Measurements from ENCODE around the gene ZSWIM2.
"Not testable (repeated sequence)": the region's sequence is repeated elsewhere in the genome, so short reads cannot be mapped to it uniquely, and the experiment has no call there.

The ZSWIM2 gene

GRCh38 chr2:186841940-186842339 lies 7.0 kb downstream of the ZSWIM2 start:
- no peak for DNase-seq (ENCODE audit: low spot score)

DNA sequence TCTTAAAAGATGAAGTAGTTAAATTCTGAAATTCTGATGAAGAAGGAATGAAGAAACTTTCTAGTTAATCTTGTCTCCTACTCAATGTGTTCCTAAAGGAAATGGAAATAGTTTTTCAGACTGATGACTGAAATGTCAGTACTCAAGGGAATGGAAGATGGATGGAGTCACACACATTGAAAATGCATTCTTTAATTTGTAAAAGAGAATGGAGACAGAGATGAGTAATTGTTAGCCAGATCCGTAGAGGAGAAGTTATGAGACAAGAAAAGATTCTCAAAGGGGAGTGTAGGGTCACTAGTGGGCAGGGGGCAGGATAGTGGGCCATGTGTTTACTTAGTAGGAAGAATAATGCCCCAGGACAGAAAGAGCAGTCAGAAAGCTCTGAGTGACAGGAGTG lies 13.3 kb downstream of the ZSWIM2 start:
- no peak for DNase-seq (ENCODE audit: low spot score)

- no peak for DNase-seq (ENCODE audit: low spot score)
Measured at GRCh38 chr2:186827862-186828492, 21.0 kb downstream of the ZSWIM2 start.

GRCh38 chr2:186827411-186827810 lies 21.6 kb downstream of the ZSWIM2 start:
- no peak for DNase-seq (ENCODE audit: low spot score)

DNA sequence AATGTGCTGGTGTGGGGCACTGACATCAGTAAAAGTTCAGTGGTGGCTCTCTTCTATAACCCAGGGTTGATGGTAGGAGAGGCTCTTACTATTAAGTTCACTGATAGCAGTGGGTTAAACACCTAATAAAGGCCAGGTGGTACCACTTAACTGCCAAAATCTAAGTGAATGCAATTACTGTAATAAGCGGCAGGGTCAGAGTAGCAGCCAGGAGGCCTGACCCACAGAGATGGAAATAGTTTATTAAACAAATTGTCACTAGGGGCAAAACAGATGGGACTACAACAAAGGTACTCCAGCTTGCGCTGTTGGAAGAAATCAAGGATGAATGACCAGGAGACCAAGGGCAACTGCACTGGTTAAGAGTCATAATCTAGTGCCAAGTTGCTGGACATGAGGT lies 26.6 kb downstream of the ZSWIM2 start:
- DNase-seq (ENCODE audit: low spot score) = no peak

DNA sequence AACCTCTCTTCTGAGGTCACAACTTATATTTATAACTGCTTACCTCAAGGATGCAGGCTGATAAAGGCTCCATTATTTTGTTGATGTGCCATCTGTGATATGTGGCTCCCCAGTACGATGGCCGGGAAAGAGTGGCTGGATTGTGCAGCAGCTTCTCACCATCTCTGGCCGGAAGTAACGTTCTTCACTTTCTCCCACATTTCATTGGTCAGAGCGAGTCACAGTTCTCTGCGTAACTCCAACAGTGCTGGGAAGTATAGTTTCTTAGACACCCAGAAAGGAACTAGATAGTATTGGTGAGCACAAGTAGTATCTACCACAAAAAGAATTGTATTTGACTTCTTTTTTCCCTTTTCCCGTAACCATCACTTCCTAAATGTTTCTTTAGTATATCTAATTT lies 28.7 kb downstream of the ZSWIM2 start:
- no peak for DNase-seq (ENCODE audit: low spot score)

DNA sequence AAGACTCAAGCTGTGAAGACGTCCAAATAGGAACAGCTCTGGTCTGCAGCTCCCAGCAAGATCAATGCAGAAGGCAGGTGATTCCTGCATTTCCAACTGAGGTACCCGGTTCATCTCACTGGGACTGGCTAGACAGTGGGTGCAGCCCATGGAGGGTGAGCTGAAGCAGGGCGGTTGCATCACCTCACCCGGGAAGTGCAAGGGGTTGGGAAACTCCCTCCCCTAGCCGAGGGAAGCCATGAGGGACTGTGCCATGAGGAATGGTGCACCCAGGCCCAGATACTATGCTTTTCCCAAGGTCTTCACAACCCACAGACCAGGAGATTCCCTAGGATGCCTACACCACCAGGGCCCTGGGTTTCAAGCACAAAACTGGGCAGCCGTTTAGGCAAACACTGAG lies 37.2 kb downstream of the ZSWIM2 start:
- DNase-seq (ENCODE audit: low spot score) = not testable (repeated sequence)

GRCh38 chr2:186806591-186806990 lies 42.4 kb downstream of the ZSWIM2 start:
- DNase-seq (ENCODE audit: low spot score) = no peak

- DNase-seq (ENCODE audit: low spot score) = not testable (repeated sequence)
Measured at GRCh38 chr2:186798604-186799003, 50.4 kb downstream of the ZSWIM2 start.

GRCh38 chr2:186784930-186785329 lies 64.0 kb downstream of the ZSWIM2 start:
- DNase-seq (ENCODE audit: low spot score) = no peak

DNA sequence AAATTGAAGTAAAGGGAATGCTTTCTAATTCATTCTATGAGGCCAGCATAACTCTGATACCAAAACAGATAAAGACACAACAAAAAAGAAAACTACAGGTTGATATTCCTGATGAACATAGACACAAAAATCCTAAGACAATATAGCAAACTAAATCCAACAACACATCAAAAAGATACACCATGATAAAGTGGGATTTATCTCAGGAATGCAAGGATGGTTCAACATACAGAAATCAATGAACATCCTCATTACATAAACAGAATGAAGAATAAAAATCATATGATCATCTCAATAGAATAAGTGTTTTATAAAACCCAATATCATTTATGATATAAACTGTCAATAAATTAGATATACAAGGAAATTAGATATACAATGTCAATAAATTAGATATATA lies 65.7 kb downstream of the ZSWIM2 start:
- no peak for DNase-seq (ENCODE audit: low spot score)

DNA sequence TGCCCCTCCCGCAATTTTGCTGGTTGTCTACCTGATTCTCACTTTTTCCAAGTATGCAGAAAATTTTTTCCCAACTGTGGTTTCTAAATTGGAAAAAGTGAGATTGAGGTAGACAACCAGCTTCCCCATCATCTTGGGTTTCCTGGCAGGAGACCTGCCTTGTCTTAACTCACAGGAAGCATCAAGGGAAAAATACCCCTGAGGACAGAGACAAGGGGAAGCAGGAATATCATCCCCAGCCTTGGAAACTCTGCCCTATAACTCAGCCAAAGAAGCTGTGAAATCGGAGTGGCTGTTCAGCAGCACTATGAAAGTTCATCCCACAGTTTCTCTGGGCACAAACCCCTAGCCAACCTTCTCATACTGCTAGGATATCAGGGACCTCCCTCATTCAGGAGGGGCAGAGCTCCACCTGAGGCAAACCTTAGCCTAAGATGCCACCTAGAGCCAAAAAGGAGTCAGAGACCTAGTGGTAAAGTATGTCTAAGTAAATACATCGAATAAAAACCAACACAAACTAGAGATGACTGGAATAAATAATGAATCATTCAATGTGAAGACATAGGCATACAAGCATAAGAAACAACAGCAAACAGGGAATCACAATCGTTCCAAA lies 68.2 kb downstream of the ZSWIM2 start:
- DNase-seq (ENCODE audit: low spot score) = no peak

All from activated CD4-positive, alpha-beta T cell treated with anti-CD3 and anti-CD28 coated beads, Interleukin-2, Interleukin-4, amounts not matched to agents 100 ng/mL and 50 ng/mL, durations not matched to agents 16 hours and 8 hours (primary cell).